Measurements from ENCODE around the gene TAF11L13.
"Not testable (repeated sequence)": the region's sequence is repeated elsewhere in the genome, so short reads cannot be mapped to it uniquely, and the experiment has no call there.

Gene TAF11L13

GRCh38 chr5:17631788-17632187 is at the start of gene TAF11L13:
Gene TAF11L13, plus strand, starts transcription at chr5:17632088.
- DNase-seq: not testable (repeated sequence)

GRCh38 chr5:17585658-17586057 is 46.2 kb upstream of the TAF11L13 start, which contains the start of gene TAF11L7:
Gene TAF11L7, minus strand, starts transcription at chr5:17585758.
- DNase-seq: not testable (repeated sequence)

- DNase-seq: not testable (repeated sequence)
Observed at GRCh38 chr5:17590860-17591259, 41.0 kb upstream of the TAF11L13 start, which contains the start of gene TAF11L8. Gene TAF11L8, minus strand, starts transcription at chr5:17590960.

- DNase-seq: not testable (repeated sequence)
Observed at GRCh38 chr5:17594255-17594654, 37.6 kb upstream of the TAF11L13 start, which contains the start of gene TAF11L9. Gene TAF11L9, minus strand, starts transcription at chr5:17594394.

GRCh38 chr5:17597728-17598127 is 34.2 kb upstream of the TAF11L13 start, which contains the start of gene TAF11L10:
Gene TAF11L10, minus strand, starts transcription at chr5:17597828.
- not testable (repeated sequence) for DNase-seq

GRCh38 chr5:17603880-17604279 is 28.0 kb upstream of the TAF11L13 start, which contains the start of gene TAF11L11:
Gene TAF11L11, plus strand, starts transcription at chr5:17604183.
- DNase-seq: not testable (repeated sequence)

GRCh38 chr5:17604951-17605350 is 26.9 kb upstream of the TAF11L13 start:
- DNase-seq: no peak

GRCh38 chr5:17607461-17607860 is 24.4 kb upstream of the TAF11L13 start:
- not testable (repeated sequence) for DNase-seq

GRCh38 chr5:17610092-17610491 is 21.8 kb upstream of the TAF11L13 start, which contains the start of gene TAF11L12:
Gene TAF11L12, plus strand, starts transcription at chr5:17610392.
- not testable (repeated sequence) for DNase-seq

- no peak for DNase-seq
Observed at GRCh38 chr5:17614872-17615605, 16.8 kb upstream of the TAF11L13 start.

GRCh38 chr5:17619354-17619753 is 12.5 kb upstream of the TAF11L13 start:
- DNase-seq: no peak

GRCh38 chr5:17620627-17621026 is 11.3 kb upstream of the TAF11L13 start:
- DNase-seq: no peak

- no peak for DNase-seq
Observed at GRCh38 chr5:17625686-17626085, 6.2 kb upstream of the TAF11L13 start.

- DNase-seq: no peak
Observed at GRCh38 chr5:17634160-17634559, 2.3 kb downstream of the TAF11L13 start, which contains the start of gene TAF11L14. Gene TAF11L14, plus strand, starts transcription at chr5:17634460.

- DNase-seq: not testable (repeated sequence)
Observed at GRCh38 chr5:17649232-17649631, 17.3 kb downstream of the TAF11L13 start.

- DNase-seq: not testable (repeated sequence)
Observed at GRCh38 chr5:17655201-17655759, 23.4 kb downstream of the TAF11L13 start.

- no peak for DNase-seq
Observed at GRCh38 chr5:17655921-17656320, 24.0 kb downstream of the TAF11L13 start.

- DNase-seq: no peak
Observed at GRCh38 chr5:17663182-17663581, 31.3 kb downstream of the TAF11L13 start.

GRCh38 chr5:17665836-17666235 is 33.9 kb downstream of the TAF11L13 start:
- no peak for DNase-seq

- no peak for DNase-seq
Observed at GRCh38 chr5:17666726-17667235, 34.9 kb downstream of the TAF11L13 start.

GRCh38 chr5:17670353-17670752 is 38.5 kb downstream of the TAF11L13 start:
- DNase-seq: no peak

GRCh38 chr5:17678751-17679324 is 47.0 kb downstream of the TAF11L13 start:
- no peak for DNase-seq

GRCh38 chr5:17679597-17680203 is 47.8 kb downstream of the TAF11L13 start:
- no peak for DNase-seq
